Hepatic stellate cell (primary cell): ENCODE measurements around the gene PIP5K1C.
"Not testable (repeated sequence)": the region's sequence is repeated elsewhere in the genome, so short reads cannot be mapped to it uniquely, and the experiment has no call there.

Source experiments
- DNase-seq: peaks from one replicate; pipeline ENCODE4 v3.0.0; 2011; ENCODE audit warnings: low spot score

The PIP5K1C gene

DNA sequence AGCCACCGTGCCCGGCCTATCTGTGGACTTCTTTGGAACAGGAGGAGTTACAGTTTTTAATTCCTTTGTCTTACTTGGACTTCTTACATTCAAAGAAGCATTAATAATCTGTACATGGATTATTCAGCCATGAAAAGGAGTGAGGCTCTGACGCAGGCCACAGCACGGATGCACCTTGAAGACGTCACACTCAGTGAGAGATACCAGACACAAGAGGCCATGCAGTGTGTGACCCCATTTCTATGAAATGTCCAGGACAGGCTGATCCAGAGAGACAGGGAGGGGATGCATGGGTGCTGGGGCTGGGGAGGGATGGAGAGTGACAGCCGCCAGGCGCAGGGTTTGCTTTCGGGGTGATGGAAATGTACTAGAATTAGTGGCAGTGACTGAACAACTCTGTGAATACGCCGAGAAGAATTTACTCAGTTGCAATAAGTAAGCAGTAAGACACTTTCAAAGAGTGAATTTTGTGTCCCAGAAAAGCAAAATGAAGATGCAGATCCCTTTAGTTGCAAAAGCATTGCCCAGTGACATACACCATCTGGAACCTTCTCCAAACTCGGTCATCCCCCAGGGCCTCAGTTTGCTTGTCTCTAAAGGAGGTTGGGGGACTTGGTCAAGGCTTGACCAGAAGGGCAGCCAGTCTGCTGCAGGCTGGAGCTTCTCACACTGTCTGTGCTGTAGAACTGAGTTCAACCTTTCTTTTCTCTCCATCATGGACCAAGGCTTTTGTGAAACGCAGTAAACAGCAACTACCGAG, 25.3 kb downstream of the PIP5K1C start:
- no peak for DNase-seq

DNA sequence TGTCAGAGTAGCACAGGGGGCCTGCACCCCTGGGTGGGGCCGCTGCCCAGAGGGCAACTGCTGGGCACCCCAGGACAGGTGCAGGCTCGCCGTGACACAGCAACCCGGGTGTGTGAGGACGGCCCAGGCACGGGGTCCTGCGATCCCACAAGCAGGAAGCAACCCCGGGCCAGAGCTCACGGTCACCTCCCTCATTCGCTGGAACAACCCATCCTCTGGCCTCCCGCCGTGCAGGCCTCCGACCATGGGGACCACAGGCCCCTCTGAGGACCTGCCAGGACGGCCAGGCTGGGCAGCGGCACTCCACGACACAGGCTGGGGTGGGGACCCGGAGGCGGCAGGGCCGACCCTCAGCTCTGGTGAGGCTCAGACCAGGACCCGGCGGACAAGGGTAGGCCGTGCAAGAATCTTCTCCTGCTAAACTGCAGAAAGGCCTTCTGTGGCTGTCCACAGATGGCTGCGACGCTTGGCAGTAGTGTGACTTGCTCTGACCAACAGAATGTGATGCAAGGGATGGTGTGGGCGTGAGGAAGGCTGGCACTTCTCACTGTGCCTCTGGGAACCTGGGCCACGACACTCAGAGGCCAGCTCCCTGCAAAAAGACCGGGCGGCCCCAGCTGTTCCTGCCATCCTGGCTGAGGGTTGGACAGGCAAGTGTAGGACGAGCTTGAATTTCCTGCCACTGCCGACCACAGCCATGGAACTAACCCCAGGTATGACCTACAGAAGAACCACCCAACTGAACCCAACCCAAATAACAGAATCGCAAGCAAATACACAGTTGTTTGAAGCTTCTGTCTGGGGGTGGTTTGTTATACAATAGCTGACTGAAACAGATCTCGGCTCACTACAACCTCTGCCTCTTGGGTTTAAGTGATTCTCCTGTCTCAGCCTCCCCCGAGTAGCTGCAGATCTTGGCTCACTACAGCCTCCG, 26.5 kb downstream of the PIP5K1C start:
- no peak for DNase-seq

DNA sequence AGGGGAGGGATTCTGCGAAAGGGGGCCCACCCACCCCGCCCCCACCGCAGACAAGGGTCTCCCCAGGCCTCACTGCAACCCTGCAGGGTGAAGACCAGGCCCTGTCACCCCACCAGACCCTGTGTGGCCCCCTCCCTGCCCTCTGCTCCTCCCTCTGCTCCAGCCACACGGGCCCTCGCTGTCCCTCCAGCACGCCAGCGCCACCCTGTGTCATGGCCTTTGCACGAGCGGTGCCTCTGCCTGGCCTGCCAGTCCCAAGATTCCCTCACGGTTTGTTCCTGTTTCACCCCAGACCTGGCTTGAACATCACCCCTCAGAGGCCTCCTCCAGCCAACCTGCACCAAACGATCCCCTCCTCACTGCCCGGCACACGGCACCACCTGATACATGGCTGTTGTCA, 27.3 kb downstream of the PIP5K1C start:
- DNase-seq: no peak

DNA sequence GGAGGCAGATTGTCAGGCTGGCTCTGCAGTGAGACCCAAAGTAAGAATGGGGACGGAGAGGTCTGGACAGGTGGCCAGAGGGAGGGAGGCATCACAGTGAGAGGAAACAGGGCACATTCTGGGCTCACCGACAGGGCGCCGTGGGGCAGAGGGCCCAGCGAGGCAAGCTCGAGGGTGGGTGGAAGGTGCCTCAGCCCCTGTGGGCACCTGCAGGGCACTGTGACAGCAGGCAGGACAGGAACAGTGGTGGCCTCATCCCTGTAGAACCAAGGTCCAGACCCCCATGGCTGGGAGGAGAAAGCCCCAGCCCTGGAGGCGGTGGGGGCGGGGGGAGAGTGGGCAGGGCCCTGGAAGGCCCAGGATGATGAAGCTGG, 27.7 kb downstream of the PIP5K1C start:
- no peak for DNase-seq

DNA sequence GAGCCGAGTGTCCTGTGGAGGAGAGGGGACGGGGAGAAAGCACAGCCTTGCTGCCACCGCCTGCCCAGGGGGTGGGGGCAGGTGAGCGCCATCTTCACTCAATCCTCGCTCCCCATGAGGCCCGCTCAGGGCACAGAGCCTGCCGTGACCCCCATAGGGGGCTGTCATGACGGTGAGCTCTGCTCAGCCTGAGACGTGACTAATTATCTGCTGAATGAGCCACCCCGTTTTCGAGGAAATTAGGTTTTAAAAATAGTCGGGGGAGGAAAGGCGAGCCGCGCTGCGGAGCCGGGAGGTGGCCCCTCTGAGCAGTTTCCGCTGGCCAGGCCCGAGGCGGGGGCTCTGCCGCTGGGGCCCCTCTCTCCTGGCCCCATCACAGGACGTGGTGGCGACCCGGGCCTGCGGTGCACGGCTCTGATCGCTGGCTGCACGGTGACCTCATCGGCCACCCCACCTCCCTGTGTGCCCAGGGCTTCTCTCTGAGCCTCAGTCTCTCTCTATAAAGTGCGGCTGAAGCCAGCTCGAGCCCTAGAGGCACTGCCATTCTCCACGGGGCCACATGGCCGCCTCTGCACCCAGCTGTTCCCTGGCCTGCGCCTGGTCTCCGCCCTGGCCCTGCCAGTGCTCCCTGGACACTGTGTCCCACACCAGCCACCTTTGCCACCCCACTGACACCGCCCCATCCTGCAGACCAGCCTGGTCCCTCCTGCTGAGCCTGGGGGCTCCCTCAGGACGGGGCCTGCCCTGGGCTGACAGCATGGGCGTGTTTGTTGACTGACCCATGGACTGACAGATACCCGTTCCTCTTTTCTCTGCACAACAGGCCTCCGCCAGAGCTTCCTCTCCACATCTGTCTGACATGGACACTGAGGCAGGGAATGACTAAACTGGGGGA, 28.3 kb downstream of the PIP5K1C start:
- DNase-seq: no peak

DNA sequence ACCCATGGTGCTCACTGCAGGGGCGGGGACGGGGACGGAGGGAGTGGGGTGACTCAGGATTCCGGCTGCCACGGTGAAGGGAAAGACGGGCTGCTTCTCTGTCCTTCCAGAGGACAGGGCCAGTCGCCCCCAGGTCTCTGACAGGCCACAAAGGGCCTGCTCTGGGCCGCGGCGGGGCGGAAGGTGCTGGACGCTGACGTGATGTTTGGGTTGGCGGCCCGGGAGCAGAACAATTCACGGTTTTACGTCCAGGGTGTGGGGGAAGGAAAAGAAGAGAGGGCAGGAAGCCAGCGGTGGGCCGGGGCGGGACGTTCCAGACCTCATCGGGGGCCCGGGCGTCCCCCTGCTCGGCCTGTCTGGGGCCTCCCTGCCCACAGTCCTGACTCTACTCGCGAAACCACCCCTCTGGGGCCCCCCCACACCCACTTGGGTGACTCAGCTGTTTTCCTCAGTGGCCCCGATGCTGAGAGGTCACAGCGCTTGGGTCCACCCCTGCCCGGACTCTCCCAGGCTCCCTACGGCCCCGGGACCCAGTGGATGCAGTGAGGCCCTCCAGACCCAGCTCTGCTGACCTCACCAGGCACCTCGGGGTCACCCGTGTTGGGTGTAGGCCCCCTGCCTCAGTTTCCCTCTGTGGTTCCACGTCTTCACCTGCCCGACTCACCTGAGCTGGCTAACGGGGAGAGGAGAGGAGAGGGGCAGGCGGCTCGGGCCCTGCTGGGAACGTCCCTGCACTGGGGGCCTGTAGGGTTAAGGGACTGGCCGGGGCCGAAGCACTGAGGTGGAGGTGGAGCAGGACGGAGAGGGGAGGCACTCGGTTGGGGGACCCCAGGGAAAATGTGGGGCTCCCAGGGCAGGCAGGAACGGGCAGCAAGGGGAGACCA, 29.2 kb downstream of the PIP5K1C start:
- DNase-seq: peak; percentile 87

DNA sequence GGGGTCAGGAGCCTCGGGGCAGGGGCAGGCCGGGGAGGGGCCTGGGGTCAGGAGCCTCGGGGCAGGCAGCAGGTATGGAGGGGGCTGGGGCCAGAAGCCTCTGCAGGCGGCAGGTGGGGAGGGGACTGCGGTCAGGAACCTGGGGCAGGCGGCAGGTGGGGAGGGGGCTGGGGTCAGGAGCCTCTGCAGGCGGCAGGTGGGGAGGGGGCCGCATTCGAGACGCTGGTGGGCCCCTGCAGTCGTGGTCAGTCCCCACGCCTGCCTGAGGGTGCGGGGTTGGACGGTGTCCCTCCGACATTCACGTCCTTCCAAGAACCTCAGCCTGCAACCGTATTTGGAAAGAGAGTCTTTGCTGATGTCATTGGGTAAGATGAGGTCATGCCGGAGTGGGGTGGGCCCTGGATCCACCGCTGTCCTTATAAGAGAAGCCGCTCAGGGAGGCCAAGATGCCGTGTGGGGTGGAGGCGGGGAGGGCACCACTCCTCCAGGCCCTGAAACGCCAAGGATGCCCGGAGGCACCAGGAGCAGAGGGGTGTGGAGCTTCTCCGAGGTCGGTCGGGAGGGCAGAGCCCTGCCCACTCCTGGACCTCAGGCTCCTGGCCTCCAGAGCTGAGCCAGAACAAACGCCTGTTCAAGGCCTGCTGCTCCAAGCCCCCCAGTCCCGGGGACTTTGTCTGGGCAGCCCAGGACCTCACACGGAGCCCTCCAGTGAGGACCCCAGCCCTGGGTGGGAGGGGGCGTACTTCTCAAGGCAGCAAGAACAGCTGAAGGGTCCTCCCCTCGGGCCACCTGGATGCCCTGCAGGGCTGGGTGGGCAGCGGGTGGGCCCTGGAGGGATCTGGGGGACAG, 30.1 kb downstream of the PIP5K1C start:
- peak; percentile 98 for DNase-seq

DNA sequence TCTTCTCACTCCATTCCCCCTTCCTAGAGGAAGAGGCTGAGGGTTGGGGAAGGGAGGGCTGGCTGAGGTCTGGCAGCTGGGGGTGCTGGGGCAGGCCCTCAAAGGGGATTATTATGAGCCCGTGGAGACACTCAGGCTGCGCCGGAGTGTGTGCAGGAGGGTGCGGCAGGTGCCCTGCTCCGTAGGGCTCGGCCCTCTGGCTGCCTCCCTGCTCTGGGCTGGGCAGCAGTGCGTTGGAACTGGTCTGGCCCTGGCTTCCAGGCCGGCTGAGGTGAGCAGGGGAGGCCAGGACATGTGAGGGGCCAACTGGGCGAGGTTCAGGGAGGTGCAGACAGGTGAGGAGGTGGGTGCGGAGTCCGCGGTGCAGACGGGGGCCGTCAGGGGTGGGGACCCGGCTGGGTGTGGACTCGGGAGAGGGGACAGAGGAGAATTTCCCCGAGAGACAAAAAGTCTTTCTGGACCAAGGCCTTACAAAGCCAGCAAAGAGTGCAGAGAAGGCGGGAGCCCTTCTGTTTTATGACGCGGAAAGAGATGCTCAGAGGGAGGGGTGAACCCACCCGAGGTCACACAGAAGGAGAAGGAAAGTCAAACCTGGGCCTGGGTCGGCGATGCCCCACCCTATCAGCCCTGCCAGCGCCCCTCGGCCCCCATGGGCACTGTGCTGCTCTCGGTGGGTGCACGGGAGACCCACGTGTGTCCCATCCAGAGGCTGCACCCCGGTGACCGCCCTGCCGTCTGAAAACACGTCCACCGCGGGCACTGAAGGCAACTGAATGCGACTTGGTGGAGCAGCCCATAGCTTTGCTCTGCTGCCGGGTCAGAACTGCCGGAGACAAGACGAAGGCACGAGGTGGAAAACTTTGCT, 31.0 kb downstream of the PIP5K1C start:
- DNase-seq: no peak

DNA sequence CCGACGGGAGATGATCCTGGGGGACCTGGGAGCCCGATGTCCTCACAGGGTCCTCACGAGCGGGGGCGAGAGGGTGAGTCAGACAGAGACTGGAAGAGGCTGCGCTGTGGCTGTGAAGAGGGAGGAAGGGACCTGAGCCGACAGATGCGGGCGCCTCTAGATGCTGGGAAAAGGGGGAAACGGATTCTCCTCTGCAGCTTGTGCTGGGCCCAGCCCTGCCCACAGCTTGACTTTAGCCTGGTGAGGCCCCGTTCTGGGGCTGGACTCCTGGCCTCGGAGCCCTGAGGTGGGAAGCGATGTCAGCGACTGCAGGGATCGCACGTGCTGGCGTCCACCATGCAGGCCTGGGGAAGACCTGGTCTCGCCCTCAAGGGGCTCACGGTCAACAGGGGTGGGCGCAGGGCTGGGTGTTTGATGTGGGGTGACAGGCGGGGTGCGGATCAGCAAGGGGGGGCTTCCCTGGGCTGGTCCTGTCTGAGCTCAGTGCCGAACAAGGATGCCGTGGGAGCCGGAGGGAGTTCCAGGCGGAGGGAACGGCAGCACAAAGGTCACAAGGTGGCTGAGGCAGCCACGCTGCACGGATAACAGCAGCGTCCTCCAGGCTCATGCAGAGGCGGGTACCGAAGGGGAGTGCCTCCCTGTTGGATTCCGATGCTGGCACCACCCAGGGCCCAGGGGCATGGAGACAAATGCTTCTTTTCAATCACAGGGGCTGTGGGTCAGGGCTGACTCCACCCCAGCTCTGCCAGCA, 31.8 kb downstream of the PIP5K1C start:
- DNase-seq: no peak

DNA sequence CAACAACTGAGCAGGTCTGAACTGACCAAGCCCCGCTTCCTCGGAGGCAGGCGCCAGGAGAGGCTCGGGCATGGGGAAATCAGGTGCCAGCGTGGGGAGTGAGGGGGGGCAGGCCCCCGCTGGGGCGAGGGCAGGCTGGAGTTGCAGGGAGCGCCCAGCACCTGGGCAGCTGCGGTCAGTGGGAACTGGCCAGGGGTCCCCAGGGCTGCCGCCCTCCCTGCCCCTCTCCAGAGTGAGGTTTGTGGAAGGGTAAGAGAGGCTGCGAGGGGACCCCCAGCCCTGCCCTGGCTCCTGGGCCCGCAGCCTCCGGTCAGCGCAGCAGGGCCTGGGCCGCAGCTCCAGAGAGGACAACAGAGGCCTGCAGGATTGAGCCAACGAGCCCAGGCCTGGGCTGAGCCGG, 32.5 kb downstream of the PIP5K1C start:
- no peak for DNase-seq

DNA sequence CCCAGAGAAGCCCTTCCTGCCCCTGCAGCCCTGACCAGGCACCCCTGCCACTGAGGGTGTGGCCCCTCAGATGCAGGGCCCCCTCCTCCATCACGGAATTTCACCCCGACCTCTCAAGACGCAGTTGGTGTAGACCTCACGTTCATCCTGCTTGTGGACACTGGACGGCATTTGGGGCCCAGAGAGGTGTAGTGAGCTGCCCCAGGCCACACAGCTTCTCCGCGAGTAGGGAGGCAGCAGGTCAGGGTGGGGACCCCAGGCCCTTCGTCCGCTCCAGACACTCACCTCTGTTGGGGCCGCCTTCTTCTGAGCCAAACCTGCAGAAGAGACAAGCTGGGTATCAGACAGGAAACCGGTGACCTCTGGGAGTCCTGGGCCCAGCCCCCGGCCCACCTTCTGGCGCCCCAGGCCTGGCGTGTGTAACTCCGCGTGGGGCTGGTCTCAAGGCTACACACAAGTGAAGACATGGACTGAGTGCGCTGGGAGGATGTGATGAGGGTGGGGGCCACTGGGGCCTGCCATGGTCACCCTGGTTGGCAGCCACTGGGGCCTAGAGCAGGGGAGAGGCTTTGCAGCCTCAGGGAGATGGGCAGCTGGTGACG, 33.1 kb downstream of the PIP5K1C start:
- DNase-seq: no peak

DNA sequence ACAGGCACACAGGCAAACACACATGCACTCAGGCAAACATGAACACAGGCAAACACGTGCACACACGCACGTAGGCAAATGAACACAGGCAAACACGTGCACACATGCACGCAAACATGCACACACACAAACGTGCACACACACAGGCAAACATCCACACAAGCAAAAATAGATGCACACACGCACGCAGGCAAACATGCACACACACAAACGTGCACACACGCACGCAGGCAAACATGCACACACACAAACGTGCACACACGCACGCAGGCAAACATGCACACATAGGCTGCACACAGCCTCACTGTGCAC, 33.8 kb downstream of the PIP5K1C start:
- not testable (repeated sequence) for DNase-seq

DNA sequence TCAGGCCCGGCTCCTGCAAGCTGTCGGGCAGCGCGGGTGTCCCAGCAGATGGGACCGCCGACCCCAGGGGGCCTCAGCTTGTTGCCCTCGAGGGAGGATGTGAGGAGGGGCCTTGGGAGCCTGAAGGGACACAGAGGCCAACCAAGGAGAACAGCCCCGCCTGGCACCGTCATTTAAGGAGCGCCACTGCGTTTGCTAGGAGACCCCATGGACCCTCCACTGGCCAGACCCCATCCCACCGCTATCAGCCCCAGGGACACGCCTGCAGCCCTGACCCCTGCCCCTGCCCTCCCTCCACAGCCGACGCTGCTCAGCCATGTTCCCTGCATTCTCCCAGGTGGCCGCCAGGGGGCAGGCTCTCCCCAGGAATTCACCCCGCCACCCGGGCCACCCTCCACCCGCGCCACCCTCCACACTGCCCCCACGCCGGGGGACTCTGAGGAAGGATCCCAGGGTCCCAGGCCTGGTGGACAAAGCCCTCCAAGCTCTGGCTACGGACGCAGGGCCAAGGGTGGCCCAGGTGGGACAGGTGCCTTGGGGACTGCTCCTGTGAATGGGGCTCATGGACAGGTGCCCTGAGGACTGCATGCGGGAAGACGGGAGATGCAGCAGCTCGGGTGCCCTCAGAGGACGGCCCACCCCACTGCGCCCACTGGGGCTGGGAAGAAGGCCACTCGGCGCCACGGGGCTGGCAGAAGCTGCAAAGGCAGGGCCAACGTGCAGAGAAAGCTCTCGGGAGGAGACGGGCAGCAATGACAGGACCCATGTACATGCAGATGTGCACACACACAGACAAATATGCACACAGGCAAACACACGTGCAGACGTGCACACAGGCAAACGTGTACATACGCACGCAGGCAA, 34.4 kb downstream of the PIP5K1C start:
- DNase-seq: peak; percentile 88

DNA sequence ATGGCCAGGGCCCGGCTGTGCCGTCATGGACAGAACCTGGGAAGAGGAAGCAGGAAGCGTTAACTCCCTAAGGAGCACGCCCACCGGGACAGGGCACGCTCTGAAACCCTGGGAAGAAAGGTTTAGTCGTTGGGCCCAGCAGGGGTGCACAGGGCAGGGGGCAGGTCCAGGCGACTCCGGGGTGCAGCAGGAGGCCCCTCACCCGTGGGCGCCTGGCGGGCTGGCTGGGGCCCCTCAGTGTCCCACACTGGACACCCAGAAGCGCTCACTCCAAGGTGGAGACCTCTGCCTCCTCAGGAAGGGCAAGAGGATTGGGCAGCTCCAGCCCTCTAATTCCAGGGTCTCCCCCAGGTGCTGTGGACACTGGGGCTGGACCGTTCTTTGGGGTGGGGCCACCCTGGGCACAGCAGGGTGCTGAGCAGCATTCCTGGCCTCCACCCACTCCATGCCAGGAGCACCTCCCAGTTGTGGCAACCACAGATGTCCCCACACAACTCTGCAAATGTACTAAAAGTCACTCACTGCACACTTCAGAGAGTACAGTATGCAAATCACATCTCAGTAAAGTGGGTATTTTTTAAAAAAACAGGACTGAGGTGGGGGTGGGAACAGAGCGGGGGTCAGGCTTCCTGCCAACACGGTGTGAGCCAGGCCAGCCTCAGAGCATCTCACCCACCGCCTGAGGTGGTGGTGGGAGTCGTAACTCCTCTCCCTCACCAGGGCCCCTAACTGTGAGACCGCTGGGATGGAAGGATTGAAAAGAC, 35.2 kb downstream of the PIP5K1C start:
- no peak for DNase-seq

DNA sequence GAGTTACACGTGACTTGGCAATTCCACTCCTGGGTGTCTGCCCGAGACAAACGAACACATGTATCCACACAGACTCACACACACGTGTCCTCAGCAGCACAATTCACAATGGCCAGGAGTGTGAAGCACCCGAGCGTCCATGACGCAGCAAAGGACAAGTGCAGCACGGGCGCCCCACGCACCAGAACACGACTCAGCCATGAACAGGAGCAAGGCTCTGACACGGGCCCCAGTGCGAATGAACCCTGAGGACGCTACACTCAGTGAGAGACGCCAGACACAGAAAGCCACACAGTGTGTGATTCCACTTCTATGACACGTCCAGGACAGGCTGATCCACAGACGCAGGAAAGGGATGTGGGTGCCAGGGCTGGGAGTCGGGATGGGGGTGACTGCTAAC, 36.4 kb downstream of the PIP5K1C start:
- DNase-seq: no peak
